Activated CD8-positive, alpha-beta memory T cell treated with anti-CD3 and anti-CD28 coated beads, Interleukin-2, amount 50 U/mL, for 24 hours (primary cell): ENCODE results near the gene GTPBP6.
"Not testable (repeated sequence)": the region's sequence is repeated elsewhere in the genome, so short reads cannot be mapped to it uniquely, and the experiment has no call there.

ENCODE experiments used
- DNase-seq: peaks from one replicate; pipeline ENCODE4 v3.0.0-alpha.2; 2020; ENCODE audit errors: extremely low read depth

GTPBP6 gene

DNA sequence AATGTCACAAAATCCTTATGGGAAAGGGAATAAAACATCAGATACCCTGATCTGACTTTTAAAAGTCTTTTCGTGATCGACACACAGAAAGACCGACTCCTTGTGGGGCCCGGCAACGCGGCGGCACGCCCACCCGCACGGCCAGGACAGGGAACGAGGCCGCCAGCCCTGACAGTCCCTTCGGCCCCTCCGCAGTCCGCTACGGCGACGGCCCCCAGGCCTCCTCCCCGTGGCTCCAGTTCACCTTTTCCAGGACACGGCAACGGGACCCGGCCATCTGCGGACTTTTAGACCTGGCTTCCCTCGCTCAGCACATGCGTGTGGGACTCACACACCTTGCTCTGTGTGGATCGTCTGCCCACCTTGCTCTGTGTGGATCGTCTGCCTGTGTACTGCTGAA is 33.6 kb upstream of the GTPBP6 start:
- no peak for DNase-seq

DNA sequence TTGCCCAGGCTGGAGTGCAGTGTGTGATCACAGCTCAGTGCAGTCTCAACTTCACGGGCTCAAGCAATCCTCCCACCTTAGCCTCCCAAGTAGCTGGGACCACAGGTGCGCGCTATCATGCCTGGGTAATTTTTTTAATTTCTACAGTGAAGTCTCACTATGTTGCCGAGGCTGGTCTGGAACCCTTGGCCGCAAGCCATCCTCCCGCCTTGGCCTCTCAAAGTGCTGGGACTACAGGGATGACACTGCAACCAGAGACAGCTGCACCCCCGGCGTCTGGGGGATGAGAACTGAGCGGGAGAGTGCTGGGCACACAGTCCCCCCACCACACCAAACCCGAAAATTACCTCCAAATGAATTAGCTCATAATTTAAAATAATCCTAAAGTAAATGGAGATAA is 33.1 kb upstream of the GTPBP6 start:
- no peak for DNase-seq

DNA sequence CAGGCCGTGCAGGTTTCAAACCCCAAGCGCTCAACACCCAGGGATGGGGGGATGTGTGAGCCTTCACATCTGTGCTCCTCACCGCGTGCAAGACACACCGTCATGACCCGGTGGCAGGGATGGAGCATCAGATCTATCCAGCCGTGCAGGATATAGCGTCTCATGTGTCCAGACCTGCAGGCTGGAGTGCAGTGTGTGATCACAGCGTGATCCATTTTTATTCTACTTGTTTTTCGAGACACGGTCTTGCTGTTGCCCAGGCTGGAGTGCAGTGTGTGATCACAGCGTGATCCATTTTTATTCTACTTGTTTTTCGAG is 32.7 kb upstream of the GTPBP6 start:
- DNase-seq, result not testable (repeated sequence)

DNA sequence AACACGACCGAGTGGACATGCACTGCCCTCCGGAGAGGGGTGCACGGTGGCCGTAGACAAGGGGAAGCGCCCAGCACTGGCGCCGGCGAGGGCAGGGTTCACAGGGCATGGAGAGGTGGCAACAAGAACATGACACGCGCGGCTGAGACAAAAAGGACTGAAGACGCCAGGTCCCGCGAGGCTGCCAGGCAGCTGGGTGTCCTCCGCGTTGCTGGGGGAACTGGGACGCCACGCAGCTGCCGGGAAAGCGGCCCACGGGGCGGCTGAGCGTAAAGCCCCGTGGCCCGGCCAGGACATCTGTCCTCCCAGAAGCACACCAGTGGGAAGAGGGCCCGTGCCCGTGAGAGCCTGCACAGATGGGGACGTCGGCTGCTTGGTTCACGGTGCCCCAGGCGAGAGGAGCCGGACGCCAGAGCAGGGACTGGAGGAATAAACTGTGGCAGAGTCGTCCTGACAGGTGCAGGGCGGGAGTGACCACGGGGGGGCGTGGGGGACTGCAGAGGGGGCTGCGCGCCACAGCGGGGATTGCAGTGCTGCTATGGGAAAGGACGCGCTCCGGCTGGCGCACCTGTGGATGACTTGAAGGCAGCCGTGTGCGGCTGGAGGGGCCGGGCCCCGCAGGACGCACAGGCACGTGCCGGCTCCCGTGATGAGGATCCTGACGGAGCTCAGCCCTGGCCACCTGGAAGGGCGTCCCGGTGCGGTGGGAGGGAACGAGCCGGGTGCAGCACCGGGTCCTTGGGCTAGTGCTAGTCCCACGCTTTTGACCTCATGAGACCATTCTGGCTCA is 32.1 kb upstream of the GTPBP6 start:
- DNase-seq, result no peak

DNA sequence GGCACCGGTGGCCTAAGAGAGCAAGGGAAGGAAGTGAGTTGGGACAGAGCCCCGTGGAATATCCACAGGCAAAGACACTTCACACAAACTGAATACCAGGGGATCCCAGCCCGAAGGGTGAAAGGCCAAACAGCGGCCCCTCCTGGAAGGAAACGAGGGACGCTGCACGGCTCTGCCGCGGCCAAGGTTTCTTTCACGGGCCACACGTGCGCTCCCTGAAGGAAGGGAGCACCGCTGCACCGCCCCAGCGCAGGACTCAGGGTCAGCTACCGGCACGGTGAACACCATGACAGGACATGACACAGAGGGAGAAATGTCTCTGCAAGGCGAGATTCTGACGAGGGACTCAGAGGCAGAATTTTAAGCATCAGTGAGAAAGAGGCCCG is 31.5 kb upstream of the GTPBP6 start:
- no peak for DNase-seq

DNA sequence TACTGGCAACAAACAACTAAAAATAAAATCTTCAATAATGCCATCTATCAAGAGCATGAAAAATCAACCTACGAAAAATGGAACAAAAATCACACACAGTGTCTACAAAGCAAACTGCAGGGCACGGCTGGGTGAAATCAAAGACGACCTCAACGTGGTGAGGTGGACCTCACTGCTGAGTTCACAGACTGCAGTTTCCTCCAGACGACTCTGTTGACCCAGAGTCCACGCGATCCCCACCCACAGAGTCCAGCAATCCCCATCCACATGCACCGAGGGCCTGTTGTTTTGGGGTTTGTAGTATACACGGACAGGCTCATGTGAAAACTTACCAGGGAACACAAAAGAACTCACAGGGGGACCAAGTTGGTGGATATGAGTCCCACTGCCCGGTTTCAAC is 31.1 kb upstream of the GTPBP6 start:
- DNase-seq, result no peak

DNA sequence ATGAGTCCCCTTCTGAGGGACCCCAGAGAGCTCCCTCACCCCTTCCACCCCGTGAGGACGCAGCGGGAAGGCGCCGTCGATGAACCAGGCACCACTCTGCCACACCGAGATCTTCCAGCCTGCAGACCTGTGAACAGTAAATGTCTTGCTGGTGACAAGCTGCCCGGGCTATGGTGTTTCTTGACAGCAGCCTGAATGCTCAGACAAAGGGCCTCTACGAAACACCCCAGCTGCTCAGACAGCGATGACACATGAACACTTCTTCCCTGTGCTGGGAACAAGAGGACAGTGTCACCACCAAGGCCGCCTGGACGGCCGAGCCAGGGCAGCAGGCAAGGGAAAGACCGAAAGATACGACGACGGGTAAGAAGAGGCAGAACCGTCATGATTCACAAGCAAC is 30.6 kb upstream of the GTPBP6 start:
- no peak for DNase-seq

DNA sequence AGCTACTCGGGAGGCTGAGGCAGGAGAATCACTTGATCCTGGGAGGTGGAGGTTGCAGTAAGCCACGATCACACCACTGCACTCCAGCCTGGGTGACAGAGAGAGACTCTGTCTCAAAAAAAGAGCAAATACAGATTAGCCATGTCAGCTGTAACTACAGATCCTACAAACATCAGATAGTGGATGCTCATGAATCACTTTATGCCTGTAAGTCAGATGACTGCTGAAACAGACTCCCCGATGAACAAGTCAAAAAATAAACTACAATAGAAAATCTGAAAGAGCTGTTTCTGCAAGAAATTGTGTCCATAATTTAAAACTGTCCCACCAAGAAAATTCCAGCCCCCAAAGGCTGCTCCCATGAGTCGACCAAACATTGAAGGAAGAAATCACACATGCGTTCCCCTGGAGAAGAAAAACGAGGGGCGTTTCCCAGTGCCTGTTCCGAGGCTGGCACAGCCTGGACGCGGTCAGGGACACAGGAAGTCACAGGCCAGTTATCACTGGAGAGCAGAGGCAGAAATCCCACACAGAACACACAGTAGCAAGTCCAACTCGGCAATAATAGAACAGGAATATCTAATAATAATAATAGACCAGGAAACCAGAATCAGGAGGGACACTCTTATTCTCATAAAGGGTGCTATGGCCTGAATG is 30.0 kb upstream of the GTPBP6 start:
- no peak for DNase-seq

DNA sequence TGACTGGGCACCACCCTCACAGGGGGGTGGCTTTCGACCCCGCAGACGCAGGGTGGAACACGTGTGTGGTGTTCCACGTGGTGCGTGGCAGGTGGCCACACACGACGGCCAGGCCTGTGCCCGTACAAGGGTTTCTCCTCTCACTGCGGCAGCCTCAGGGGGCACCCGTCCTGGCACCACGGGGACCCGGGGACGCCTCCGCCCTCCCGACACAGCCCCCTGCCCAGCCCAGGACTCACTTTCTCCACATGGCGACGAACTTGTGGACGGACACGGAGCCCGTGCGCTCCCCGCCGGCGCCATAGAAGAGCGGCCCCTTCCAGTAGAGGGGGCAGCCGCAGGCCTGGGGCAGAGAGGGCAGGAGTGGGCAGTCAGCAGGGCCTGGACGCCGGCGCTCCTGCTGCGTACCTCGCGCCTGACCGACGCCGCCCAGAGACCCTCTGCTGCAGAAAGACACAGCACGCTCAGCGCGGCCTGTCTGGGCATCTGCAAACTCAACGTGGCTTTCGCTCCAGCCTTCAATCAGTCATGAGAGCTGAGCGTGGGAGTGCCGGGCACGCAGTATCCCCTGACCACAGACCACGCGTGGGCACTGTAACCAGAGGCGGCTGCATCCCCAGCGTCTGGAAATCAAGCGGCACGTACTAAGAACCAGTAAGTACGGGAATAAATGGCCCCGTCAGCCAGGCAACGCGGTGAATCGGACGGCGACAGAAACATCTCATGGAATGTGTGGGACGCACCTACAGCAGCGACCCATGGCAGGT is 28.9 kb upstream of the GTPBP6 start:
- no peak for DNase-seq

DNA sequence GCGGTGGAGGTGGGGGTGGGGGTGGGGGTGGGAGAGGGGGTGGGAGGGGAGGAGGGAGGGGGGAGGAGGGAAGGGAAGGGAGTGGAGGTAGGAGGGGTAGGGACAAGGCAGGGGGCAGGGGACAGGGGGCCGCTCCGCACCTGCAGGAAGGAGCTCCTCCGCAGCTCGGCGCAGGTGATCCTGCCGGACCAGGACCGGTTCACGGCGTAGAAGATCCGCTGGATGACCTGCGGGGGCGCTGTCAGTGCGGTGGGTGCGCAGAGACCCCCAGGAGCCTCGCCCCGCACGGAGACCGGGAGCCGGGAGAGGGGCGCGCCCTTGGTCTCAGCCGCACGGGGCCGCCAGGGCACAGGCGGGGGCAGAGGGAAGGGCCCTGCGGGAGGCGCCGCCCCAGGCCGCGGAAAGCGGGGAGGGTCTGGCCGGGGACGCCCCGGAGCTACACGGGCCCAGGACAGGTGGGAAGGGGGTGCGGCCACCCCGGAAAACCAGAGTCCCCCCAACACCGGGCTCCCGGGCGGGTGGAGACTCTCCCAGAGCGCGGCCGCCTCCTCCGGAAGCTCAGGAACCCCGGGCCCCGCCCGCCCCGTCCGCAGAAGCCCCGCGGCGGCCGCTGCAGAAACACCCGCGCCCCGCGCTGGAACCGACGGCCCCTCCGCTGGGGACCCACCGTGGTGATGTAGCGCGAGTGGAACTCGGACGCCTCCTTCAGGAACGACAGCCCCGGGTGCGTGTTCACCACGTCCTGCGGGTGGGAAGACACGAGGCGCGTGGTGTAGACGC is 27.6 kb upstream of the GTPBP6 start:
- no peak for DNase-seq

DNA sequence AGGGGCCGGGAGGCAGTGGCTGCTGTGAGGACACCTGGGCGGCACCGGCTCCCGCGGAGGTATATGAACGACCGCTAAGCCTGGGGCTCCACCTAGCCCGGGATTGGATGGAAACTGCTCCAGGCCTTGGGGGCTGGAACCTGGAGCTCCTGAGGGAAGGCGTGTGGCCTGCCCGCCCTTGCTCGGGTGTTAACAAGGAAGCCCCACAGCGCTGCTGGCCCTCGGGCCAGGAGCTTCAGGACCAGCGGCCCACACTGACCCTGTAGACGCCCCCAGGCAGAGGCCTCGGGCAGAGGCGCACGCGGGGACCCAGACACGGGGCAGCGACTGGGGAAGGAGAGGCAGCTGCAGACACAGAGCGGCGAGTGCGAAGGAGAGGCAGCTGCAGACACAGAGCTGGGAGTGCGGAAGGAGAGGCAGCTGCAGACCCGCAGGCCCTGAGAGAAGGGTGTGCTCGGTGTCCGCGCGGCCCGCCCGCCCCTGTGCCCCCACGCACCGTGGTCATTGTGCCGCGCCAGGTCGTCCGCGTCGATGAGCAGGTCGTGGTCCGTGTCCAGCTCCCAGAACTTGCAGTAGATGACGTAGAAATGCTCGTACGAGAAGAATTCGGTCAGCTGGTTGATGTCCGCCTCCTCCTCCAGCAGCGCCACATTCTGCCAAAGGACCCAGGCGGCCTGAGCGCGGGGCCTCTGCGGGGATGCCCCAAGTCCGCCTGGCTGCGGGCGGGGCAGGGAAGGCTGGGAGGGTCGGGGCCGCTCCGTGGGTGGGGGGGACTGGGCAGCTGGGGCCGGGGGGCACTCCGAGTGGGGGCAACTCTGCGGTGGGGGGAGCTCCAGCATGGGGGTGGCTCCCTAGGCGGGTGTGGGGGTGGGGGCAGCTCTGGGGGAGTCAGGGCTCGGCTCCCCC is 26.7 kb upstream of the GTPBP6 start:
- no peak for DNase-seq

DNA sequence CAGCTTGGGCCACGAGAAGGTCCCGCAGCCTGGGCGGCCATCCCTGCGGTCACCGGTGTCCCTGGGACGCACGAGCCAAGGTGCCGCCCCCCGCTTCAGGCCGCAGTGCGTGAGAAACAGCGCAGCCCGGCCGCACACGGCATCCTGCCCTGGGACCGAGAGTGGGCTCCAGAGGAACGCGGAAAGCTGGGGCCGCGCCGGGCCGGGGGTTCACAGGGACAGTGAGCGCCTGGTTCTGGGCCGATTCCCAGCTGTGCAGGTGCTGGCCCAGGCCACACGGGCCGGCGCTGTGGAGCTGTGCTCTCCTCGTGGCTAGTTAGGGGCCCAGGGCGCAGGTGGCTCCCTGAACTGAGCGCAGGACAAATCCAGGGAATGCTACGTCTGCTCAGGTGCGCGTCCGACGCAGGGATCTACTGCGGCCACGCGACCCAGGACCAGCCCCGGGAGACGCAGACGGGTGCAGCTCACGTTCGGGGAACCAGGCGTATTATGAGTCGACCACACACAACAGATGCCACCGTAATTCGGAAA is 25.8 kb upstream of the GTPBP6 start:
- no peak for DNase-seq

DNA sequence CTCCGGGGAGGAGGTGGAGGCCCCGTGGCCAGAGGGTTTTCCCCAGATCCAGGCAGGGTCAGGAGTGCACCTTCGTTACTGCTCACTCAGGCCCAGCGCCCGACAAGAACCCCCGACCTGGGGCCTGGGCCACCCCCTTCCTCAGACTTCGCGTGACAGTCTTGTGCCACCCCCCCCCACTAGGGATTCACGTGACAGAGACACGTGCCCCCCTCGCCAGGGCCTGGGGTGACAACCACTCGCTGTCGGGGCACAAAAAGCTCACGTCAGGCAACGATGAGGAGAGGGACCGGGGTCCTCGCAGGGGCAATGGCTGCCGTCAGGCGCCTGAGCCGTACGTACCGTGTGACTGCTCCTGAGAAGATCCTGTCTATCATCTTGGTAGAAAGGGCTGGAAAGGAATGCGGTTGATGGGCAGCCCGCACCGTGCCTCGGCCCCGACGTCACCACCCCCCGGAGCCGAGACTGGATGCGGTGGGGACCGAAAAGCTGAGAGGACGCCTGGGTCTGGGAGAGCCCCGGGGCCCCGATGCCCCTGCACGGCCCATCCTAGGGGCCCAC is 23.0 kb upstream of the GTPBP6 start:
- no peak for DNase-seq

DNA sequence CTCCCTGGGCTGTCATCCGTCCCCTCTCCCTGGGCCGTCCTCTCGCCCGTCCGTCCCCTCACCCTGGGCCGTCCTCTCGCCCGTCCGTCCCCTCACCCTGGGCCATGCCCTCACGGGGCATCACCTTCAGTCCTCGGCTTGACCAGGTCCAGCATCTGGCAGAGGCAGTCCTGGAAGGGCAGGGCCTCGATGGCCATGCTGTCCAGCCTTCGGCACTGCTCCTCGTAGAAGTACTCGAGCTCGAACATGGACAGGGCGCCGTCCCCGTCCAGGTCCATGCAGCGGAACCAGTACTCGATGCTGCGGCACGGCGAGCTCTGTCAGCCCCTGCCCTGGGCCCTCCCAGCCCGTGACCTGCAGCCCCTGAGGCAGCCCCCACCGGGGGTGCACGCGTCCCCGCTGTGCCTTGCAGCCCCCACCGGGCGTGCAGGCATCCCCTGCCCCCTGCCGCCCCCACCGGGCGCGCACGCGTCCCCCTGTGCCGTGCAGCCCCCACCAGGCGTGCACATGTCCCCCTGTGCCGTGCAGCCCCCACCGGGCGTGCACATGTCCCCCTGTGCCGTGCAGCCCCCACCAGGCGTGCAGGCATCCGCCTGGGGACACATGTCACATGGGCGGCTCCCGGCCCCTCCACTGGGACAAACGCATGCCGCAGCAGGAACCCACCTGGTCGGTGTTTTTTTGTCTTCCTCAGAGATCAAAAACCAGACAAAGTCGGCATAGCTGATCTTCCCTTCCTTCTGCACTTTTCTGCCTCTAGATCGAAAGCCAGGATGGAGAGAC is 22.2 kb upstream of the GTPBP6 start:
- DNase-seq, result no peak

DNA sequence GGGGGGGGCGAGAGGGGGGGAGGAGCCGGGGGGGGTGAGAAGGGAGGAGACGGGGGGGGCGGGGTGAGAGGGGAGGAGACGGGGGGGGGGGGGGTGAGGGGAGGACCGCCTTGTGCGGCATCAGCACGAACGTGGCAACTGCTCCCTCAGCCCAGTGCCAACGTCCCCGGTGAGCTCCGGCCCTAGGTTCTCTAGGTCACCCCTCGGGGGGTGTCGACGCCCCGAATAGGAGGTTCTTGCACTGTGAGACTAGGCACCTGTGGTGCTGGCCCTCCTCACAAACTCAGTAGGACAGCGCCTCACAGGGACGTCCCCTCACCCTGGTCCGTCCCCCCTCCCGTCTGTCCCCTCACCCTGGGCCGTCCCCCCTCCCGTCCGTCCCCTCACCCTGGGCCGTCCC is 21.5 kb upstream of the GTPBP6 start:
- DNase-seq, result no peak

DNA sequence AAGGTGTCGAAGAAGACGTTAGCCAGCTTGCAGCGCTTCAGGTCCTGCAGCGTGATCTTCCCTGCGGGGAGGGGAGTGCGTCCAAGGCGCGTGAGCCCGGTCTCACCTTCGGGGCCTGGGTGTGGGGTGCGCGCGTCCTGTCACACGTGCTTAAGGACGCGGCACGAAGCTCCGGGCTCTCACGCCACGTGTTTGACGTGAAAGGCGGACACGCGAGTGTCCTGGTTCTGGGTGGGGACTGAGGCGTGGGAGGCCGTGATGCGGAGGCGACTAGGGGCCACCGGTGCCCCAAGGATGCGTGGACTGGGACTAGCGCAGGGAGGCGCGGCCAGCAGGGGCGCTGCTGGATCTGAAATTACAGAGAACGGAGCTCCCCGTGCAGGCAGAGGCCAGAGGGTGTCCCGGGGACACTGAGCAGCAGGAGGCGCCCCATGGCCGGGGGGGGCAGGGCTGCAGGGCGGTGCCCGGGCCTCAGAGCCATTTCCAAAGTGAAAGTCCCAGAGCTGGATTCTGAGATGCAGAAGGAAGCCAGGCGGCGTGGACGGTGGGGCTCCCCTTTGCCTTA is 20.3 kb upstream of the GTPBP6 start:
- no peak for DNase-seq

DNA sequence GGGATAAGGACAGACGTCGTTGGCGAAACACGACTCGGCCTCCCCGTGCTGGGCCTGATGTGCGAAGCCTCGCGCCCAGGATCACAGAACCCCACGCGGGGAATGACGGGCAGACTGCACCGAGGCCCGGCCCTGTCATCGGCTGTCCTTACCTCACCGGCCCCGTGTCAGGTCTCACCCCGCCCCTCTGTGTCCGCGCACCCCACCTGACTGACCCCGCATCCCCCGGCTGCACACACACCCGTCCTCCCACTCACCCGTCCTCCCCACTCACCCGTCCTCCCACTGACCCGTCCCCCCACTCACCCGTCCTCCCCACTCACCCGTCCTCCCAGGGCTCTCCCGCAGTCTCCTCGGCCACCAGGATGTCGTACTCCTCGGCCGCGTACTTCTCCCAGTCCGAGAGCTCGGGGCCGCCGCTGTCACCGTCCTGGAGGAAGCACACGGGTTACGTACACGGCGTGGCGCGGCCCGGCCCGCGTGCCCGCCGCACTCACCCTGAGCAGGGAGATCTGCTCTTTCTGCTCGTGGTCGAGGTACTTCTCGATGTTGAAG is 19.8 kb upstream of the GTPBP6 start:
- DNase-seq, result no peak

DNA sequence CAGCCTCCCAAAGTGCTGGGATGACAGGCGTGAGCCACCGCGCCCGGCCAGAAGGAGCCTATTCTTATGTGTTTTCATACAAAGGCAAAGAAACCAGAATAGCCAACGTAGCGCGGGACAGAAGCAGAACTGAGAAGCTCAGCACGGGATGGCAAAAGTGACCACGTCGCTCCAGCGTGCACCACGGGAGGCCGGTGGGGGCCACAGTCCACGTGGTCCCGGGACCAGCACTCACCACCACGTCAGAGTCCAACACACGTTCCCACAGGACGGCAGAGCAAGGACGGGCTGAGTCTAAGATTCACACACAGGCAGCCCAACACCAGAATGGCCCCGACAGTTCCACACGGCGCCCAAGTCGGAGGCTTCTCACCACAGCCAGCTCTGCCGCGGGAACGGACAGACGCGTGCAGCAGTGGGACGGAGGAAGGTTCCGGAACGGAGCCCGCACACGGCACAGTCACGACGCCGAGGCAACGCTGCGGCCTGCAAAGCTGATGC is 18.8 kb upstream of the GTPBP6 start:
- no peak for DNase-seq

DNA sequence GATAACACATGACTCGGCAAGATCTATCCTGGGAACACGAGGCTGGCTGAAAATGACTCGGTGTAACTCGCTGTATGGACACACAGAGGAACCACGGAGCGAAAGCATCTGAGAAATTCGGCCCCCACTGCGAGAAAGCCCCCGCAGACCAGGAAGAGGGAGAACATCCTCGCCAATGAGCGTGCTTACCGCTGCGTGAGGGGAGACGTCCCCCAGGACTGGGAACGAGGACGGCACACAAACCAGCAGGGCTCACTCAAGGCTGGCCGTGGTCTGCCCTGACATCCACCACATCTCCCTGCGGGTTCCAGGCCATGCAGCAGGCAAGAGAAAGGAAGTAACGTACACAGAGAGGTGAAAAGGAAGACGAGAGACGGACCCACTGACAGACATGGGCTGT is 17.6 kb upstream of the GTPBP6 start:
- DNase-seq, result no peak
